NCI-H2081 (cell line): ENCODE measurements around the gene DOCK7.

Experiments
- DNase-seq, 2 experiments: peaks; one replicate each; lab custom pipeline; 2025; lab: John Stamatoyannopoulos, UW

Gene DOCK7

DNA sequence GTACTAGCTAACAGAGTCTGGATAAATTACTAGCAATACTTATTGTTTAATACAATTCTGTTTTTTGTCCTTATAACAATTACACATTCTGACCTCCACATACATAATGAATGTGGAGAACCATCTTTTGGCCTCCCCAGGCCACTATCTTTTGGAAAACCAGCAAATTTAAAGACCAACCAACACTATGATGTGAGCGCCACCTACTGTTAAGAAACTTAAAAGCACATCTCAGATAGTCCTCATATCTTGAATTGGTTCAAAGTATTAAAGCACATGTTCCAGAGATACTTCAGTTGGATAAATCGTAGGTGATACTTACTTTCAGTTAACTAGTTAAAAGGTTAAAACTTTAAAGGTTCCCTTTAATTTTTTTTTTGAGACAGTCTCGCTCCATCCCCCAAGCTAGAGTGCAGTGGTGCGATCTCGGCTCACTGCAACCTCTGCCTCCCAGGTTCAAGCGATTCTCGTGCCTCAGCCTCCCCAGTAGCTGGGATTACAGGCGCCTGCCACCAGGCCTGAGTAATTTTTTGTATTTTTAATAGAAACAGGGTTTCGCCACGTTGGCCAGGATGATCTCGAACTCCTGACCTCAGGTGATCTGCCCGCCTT is 280.7 kb downstream of the DOCK7 start:
- peak; percentile 36 to 62 for DNase-seq

DNA sequence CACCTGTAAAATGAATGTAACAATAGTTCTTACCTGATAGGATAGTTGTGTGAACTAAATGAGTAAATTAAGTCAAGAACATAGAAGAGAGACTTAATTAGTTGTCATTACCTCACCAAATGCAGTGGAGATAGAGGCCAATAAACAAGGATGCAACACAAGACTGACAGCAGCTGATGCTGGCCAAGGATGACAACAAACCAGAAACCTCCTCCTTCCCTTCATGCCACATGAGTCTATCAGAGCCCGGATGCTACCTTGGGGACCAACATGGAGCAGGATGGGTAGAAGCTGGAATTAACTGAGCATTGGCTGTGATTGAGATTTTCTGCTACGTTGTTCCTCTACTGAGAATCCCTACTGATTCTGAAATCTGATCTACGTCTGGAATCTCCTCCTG is 281.6 kb downstream of the DOCK7 start:
- DNase-seq: no peak

DNA sequence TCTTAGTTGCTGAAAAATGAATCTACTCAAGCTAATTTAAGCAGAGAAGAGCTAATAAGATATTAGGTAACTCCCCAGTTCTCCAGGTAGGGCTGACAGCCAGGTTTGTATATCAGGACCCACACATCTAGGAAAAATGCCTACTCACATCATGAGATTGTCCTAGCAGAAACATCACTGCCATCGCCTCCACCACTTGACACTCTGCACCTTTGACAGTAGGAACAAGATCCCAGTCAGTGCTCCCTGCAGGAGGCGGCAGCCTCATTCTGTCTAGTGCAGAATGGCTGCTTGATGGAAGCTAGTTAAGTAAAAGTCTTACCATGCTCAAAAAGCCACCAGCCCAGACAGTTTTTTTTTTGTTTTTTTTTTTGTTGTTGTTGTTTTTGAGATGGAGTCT is 282.9 kb downstream of the DOCK7 start:
- DNase-seq: no peak
